MCF 10A (cell line): ENCODE results near the gene TXLNG. TPM values are rescaled to one million over a fixed set of nuclear protein-coding genes. Genes with fewer than 3 reads are reported as not detected.

ENCODE experiments used
- BruUV-seq: library from RNA; stranded (reverse); fragments of 400-500 nt; replicated peaks from 2 replicates; lab custom pipeline; 2021; lab: Mats Ljungman, UMichigan
- CTCF ChIA-PET: fragments of 300-600 bp; sonication (Branson Sonifier 250); formaldehyde crosslinking; extraction: SDS; loops from one replicate; lab custom pipeline; 2021; ENCODE audit warnings: antibody characterized with exemption, inconsistent platforms; lab: Yijun Ruan, JAX
- POLR2A ChIA-PET: fragments of 300-600, 350-650 bp; sonication (Branson Sonifier 250); formaldehyde crosslinking; extraction: SDS; loops from one replicate; lab custom pipeline; 2020; ENCODE audit warnings: antibody characterized with exemption, inconsistent platforms; lab: Yijun Ruan, JAX
- DNase-seq: peaks from one replicate; pipeline ENCODE4 v3.0.0-alpha.2; 2018; ENCODE audit not compliant: unreplicated experiment
- H3K27ac Mint-ChIP-seq: one replicate; pipeline ENCODE4 v1.8.0; 2022; ENCODE audit warnings: mild to moderate bottlenecking, low read depth, mixed read lengths; ENCODE audit not compliant: unreplicated experiment
- H3K27me3 Mint-ChIP-seq: one replicate; pipeline ENCODE4 v1.8.0; 2022; ENCODE audit warnings: mixed read lengths; ENCODE audit not compliant: insufficient read depth, unreplicated experiment
- H3K36me3 Mint-ChIP-seq: one replicate; pipeline ENCODE4 v1.8.0; 2022; ENCODE audit warnings: mild to moderate bottlenecking, moderate library complexity, mixed read lengths; ENCODE audit not compliant: insufficient read depth, unreplicated experiment
- H3K4me1 Mint-ChIP-seq: one replicate; pipeline ENCODE4 v1.8.0; 2022; ENCODE audit warnings: mixed read lengths; ENCODE audit not compliant: insufficient read depth, unreplicated experiment
- H3K4me3 Mint-ChIP-seq: one replicate; pipeline ENCODE4 v1.8.0; 2022; ENCODE audit warnings: mild to moderate bottlenecking, moderate library complexity, mixed read lengths; ENCODE audit not compliant: unreplicated experiment
- H3K9me3 Mint-ChIP-seq: one replicate; pipeline ENCODE4 v1.8.0; 2022; ENCODE audit warnings: mixed read lengths; ENCODE audit not compliant: unreplicated experiment
- intact Hi-C: fragments of 100-400 bp; cut with micrococcal nuclease; formaldehyde crosslinking; loops from 2 replicates; pipeline ENCODE4 v1.14.1; 2022
- total RNA-seq: library from RNA; stranded (reverse); gene quantifications from 2 replicates; pipeline ENCODE4 v1.2.3, GENCODE V29; 2022
- TF ChIP-seq, protein P1 (sequence below): fragments of 200-600 bp; IDR thresholded peaks from one replicate; pipeline ENCODE4 v1.8.0; 2022; ENCODE audit warnings: antibody characterized with exemption, mild to moderate bottlenecking; ENCODE audit not compliant: unreplicated experiment

The TXLNG gene
- total RNA-seq, 1 experiment from 2014 or later = 43.2 TPM

DNA sequence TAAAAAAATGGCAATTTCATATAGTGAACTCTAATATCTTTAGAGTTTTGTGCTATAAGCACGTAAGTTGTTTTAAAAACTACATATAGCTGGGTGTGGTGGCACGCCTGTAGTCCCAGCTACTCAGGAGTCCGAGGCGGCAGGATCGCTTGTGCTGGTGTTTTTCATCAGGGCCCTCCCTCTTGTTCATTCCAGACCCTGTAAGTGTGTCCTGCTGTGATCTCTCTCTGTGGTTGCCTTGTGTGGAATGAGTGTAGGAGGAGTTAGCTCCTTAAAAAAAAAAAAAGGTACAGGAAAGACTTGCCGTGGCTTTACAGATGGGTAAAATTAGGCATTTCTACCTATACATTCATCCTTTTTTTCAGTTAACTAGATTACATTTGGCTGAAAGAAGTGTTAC lies 48.5 kb downstream of the TXLNG start:
- ChIA-PET POLR2A (interaction anchor here (0.6 kb wide), 1 partner anchor 12 kb away, joined by 3 read pairs; no protein-coding TSS in a partner anchor), CTCF (interaction anchor here (0.6 to 1.2 kb wide), 4 partner anchors 9 to 212 kb away, joined by 3 to 4 read pairs (median 4); no protein-coding TSS in a partner anchor)
- peaks cover 15% of the 10 kb centered on the region for H3K4me1 Mint-ChIP-seq
- BruUV-seq = no TSS peak
- H3K36me3 Mint-ChIP-seq = peaks cover 62% of the 10 kb centered on the region
- no peak overlapping the region for H3K4me3 Mint-ChIP-seq
- TF ChIP-seq, protein P1, sequence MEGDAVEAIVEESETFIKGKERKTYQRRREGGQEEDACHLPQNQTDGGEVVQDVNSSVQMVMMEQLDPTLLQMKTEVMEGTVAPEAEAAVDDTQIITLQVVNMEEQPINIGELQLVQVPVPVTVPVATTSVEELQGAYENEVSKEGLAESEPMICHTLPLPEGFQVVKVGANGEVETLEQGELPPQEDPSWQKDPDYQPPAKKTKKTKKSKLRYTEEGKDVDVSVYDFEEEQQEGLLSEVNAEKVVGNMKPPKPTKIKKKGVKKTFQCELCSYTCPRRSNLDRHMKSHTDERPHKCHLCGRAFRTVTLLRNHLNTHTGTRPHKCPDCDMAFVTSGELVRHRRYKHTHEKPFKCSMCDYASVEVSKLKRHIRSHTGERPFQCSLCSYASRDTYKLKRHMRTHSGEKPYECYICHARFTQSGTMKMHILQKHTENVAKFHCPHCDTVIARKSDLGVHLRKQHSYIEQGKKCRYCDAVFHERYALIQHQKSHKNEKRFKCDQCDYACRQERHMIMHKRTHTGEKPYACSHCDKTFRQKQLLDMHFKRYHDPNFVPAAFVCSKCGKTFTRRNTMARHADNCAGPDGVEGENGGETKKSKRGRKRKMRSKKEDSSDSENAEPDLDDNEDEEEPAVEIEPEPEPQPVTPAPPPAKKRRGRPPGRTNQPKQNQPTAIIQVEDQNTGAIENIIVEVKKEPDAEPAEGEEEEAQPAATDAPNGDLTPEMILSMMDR = no peak
- no peaks in the 10 kb centered on the region for H3K9me3 Mint-ChIP-seq
- H3K27ac Mint-ChIP-seq = no peak overlapping the region
- intact Hi-C loops = no loop called here
- DNase-seq = no peak
- no peaks in the 10 kb centered on the region for H3K27me3 Mint-ChIP-seq

- TF ChIP-seq, protein P1 = peak; percentile 9
- Mint-ChIP-seq H3K27me3 (no peaks in the 10 kb centered on the region), H3K4me1 (peaks cover 15% of the 10 kb centered on the region), H3K4me3 (no peak overlapping the region), H3K27ac (no peak overlapping the region), H3K9me3 (no peaks in the 10 kb centered on the region), H3K36me3 (peaks cover 62% of the 10 kb centered on the region)
- DNase-seq = no peak
- intact Hi-C loops = no loop called here
- ChIA-PET POLR2A (interaction anchor here (0.6 kb wide), 1 partner anchor 8 kb away, joined by 4 read pairs; no protein-coding TSS in a partner anchor), CTCF (interaction anchor here (1.0 to 5.6 kb wide), 3 partner anchors 9 to 210 kb away, joined by 6 to 41 read pairs (median 6); no protein-coding TSS in a partner anchor)
- no TSS peak for BruUV-seq
These were observed 50.1 kb downstream of the TXLNG start for GRCh38 chrX:16836371-16836770.

GRCh38 chrX:16838202-16839066 lies 52.2 kb downstream of the TXLNG start:
- intact Hi-C loops = no loop called here
- BruUV-seq = no TSS peak

More at GRCh38 chrX:16838202-16839066, 52.2 kb downstream of the TXLNG start:
- H3K9me3 Mint-ChIP-seq = no peaks in the 10 kb centered on the region
- ChIA-PET POLR2A (interaction anchor here (0.7 to 2.4 kb wide), 5 partner anchors 10 to 51 kb away, joined by 3 to 31 read pairs (median 5); partner anchors contain the start of gene RBBP7), CTCF (interaction anchor here (0.5 to 5.6 kb wide), 6 partner anchors 11 to 864 kb away, joined by 3 to 41 read pairs (median 4); no protein-coding TSS in a partner anchor)
- peaks cover 15% of the 10 kb centered on the region for H3K4me1 Mint-ChIP-seq
- peak; percentile 87 for DNase-seq
- no peaks in the 10 kb centered on the region for H3K27me3 Mint-ChIP-seq
- no peak overlapping the region for H3K4me3 Mint-ChIP-seq
- TF ChIP-seq, protein P1 = no peak
- peaks cover 66% of the 10 kb centered on the region for H3K36me3 Mint-ChIP-seq
- H3K27ac Mint-ChIP-seq = no peak overlapping the region
